Mesenchymal stem cell (in vitro differentiated cells and primary cell): Measurements from ENCODE around the gene MPC2. TPM values are rescaled to one million over a fixed set of nuclear protein-coding genes. Genes with fewer than 3 reads are reported as not detected.

Experiments used
- DNase-seq: peaks from one replicate; pipeline ENCODE4 v3.0.0-alpha.2; 2013
- H2AFZ ChIP-seq: one replicate; pipeline ENCODE4 v1.6.1; 2013; ENCODE audit warnings: low read depth, mild to moderate bottlenecking, control low read depth, inconsistent platforms, low read length, moderate library complexity
- H2AK5ac ChIP-seq: 2 replicates; pipeline ENCODE4 v1.6.1; 2013; ENCODE audit warnings: low read length, moderate library complexity, mild to moderate bottlenecking, inconsistent platforms; ENCODE audit not compliant: severe bottlenecking
- H2BK120ac ChIP-seq: one replicate; pipeline ENCODE4 v1.6.1; 2013; ENCODE audit warnings: low read depth, mild to moderate bottlenecking, inconsistent platforms, low read length, moderate library complexity
- H2BK12ac ChIP-seq, 2 experiments: one replicate each; pipeline ENCODE4 v1.6.1; 2013; ENCODE audit warnings: inconsistent platforms in 2 of 2, low read length in 2 of 2, mild to moderate bottlenecking in 2 of 2, moderate library complexity in 2 of 2, control low read depth in 1 of 2
- H2BK15ac ChIP-seq: one replicate; pipeline ENCODE4 v1.6.1; 2013; ENCODE audit warnings: mild to moderate bottlenecking, low read depth, inconsistent platforms; ENCODE audit not compliant: poor library complexity, severe bottlenecking
- H2BK5ac ChIP-seq: 2 replicates; pipeline ENCODE4 v1.6.1; 2013; ENCODE audit warnings: low read depth, mild to moderate bottlenecking, low read length, control low read depth, inconsistent platforms; ENCODE audit not compliant: poor library complexity, severe bottlenecking
- H3K14ac ChIP-seq, 2 experiments: one replicate each; pipeline ENCODE4 v1.6.1; 2013; ENCODE audit warnings: inconsistent platforms in 2 of 2, low read length in 2 of 2, control low read depth in 1 of 2, mild to moderate bottlenecking in 1 of 2, moderate library complexity in 1 of 2
- H3K18ac ChIP-seq, 2 experiments: one replicate each; pipeline ENCODE4 v1.6.1; 2013; ENCODE audit warnings: inconsistent platforms in 2 of 2, low read length in 2 of 2, control low read depth in 1 of 2, low read depth in 1 of 2, mild to moderate bottlenecking in 1 of 2
- H3K23ac ChIP-seq, 2 experiments: one replicate each; pipeline ENCODE4 v1.6.1; 2013; ENCODE audit warnings: inconsistent platforms in 2 of 2, low read length in 2 of 2, mild to moderate bottlenecking in 2 of 2, moderate library complexity in 2 of 2, control low read depth in 1 of 2
- H3K27ac ChIP-seq: 2 replicates; pipeline ENCODE4 v1.5.1; 2013; ENCODE audit warnings: mild to moderate bottlenecking, moderate library complexity, low read length, control low read depth, inconsistent platforms; ENCODE audit not compliant: poor library complexity, severe bottlenecking
- H3K27me3 ChIP-seq, 2 experiments: 2 replicates each; pipeline versions ENCODE4 v1.6.1 to v1.7.0; 2013; ENCODE audit warnings: low read length in 2 of 2, mild to moderate bottlenecking in 2 of 2, moderate library complexity in 2 of 2, control low read depth in 1 of 2, inconsistent platforms in 1 of 2; ENCODE audit not compliant: control insufficient read depth in 1 of 2, insufficient read depth in 1 of 2
- H3K36me3 ChIP-seq, 2 experiments: 2 replicates each; pipeline versions ENCODE4 v1.6.1 to v1.7.0; 2013; ENCODE audit warnings: low read length in 2 of 2, control low read depth in 1 of 2, inconsistent platforms in 1 of 2, low read depth in 1 of 2, mild to moderate bottlenecking in 1 of 2; ENCODE audit not compliant: insufficient read depth in 2 of 2, control insufficient read depth in 1 of 2
- H3K4ac ChIP-seq, 2 experiments: one replicate each; pipeline ENCODE4 v1.6.1; 2013; ENCODE audit warnings: inconsistent platforms in 2 of 2, low read length in 2 of 2, mild to moderate bottlenecking in 2 of 2, moderate library complexity in 2 of 2, control low read depth in 1 of 2, low read depth in 1 of 2
- H3K4me1 ChIP-seq: 2 replicates; pipeline ENCODE4 v1.6.1; 2013; ENCODE audit warnings: low read depth, low read length, control low read depth; ENCODE audit not compliant: control insufficient read depth, insufficient read depth
- H3K4me2 ChIP-seq: 2 replicates; pipeline ENCODE4 v1.6.1; 2013; ENCODE audit warnings: low read length, mild to moderate bottlenecking, inconsistent platforms; ENCODE audit not compliant: poor library complexity, severe bottlenecking
- H3K4me3 ChIP-seq, 2 experiments: 2 replicates each; pipeline versions ENCODE4 v1.5.1 to v1.7.0; 2013; ENCODE audit warnings: low read length in 2 of 2, mild to moderate bottlenecking in 2 of 2, control low read depth in 1 of 2, low read depth in 1 of 2; ENCODE audit not compliant: insufficient read depth in 1 of 2
- H3K79me1 ChIP-seq: replicated peaks from 2 replicates; pipeline ENCODE4 v1.6.1; 2013; ENCODE audit warnings: mild to moderate bottlenecking, control low read depth, low read length, inconsistent platforms; ENCODE audit not compliant: poor library complexity, severe bottlenecking
- H3K9ac ChIP-seq: 2 replicates; pipeline ENCODE4 v1.7.0; 2013; ENCODE audit warnings: mild to moderate bottlenecking, low read length, moderate library complexity
- H3K9me3 ChIP-seq: 2 replicates; pipeline ENCODE4 v1.7.0; 2013; ENCODE audit warnings: mild to moderate bottlenecking, low read length; ENCODE audit not compliant: control insufficient read depth
- H4K8ac ChIP-seq: one replicate; pipeline ENCODE4 v1.6.1; 2013; ENCODE audit warnings: inconsistent platforms, mild to moderate bottlenecking, low read length, moderate library complexity
- H4K91ac ChIP-seq: one replicate; pipeline ENCODE4 v1.6.1; 2013; ENCODE audit warnings: mild to moderate bottlenecking, low read length, inconsistent platforms
- WGBS: methylation state at CpG from one replicate; pipeline ENCODE4 v1.1.7; 2013; ENCODE audit warnings: mixed read lengths; 5-methylcytosine and 5-hydroxymethylcytosine counted together
- polyA plus RNA-seq, 2 experiments: library from polyadenylated mRNA; stranded (reverse); fragments of 200-250 nt; gene quantifications; one replicate each; pipeline ENCODE4 v1.2.3, GENCODE V29; 2013

Gene MPC2
- 44.5 TPM for polyA plus RNA-seq (2013, experiment 1 of 2)
- polyA plus RNA-seq (2013, experiment 2 of 2) = 47.9 TPM

- peak within 1 kb of the TSS; percentile 67 for H2AFZ ChIP-seq
- H3K9ac ChIP-seq = peak within 1 kb of the TSS; percentile 96
- H3K4me3 ChIP-seq = peak within 1 kb of the TSS; percentile 79 to 95
- H2AK5ac ChIP-seq = peak within 1 kb of the TSS; percentile 90
- H3K23ac ChIP-seq = peak within 1 kb of the TSS in 1 of 2 experiments; percentile 94
- no peaks in the 10 kb centered on the region for H3K79me1 ChIP-seq
- peak within 1 kb of the TSS; percentile 100 for H3K27ac ChIP-seq
- peak within 1 kb of the TSS; percentile 96 for H2BK5ac ChIP-seq
- peak; percentile 78 for DNase-seq
- no peaks in the 10 kb centered on the region for H3K9me3 ChIP-seq
- peaks cover 0 to 3% of the 10 kb centered on the region in 2 experiments for H3K36me3 ChIP-seq
- H3K4ac ChIP-seq = peak within 1 kb of the TSS; percentile 95 to 99
- under 1% methylated on average over 44 of the region's 51 CpGs for WGBS
- peak within 1 kb of the TSS; percentile 95 for H4K8ac ChIP-seq
- peak within 1 kb of the TSS; percentile 88 for H3K4me2 ChIP-seq
- peak within 1 kb of the TSS; percentile 94 for H4K91ac ChIP-seq
- H2BK15ac ChIP-seq = peak within 1 kb of the TSS; percentile 94
- H3K18ac ChIP-seq = peak within 1 kb of the TSS; percentile 91 to 99
- peak within 1 kb of the TSS; percentile 71 to 91 for H2BK12ac ChIP-seq
- H3K27me3 ChIP-seq = no peaks in the 10 kb centered on the region
- H3K4me1 ChIP-seq = no peaks in the 10 kb centered on the region
- peak within 1 kb of the TSS; percentile 86 to 89 for H3K14ac ChIP-seq
- H2BK120ac ChIP-seq = peak within 1 kb of the TSS; percentile 98
Observed at GRCh38 chr1:167936930-167937708, at the start of gene MPC2. Gene MPC2 (minus strand): TSS chr1:167937072. CDS start chr1:167935841, 1,231 bp downstream.

DNA sequence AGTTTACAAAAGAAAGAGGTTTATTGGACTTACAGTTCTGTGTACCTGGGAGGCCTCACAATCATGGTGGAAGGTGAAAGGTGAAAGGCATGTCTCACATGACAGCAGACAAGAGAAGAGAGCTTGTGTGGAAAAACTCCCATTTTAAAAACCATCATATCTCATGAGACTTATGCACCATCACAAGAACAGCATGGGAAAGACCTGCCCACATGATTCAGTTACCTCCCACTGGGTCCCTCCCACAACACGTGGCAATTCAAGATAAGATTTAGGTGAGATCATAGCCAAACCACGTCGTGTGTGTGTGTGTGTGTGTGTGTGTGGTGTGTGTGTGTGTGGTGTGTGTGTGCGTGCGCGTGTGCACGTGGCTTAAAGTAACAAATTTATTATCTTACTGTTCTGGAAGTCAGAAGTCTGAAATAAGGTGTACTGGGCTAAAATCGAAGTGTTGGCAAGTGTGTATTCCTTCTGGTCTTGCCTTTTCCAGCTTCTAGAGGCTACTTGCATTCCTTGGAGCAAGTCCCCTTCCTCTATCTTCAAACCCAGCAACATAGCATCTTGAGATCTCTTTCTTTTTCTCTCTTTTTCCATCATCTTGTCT lies 48.1 kb upstream of the MPC2 start:
- no peak overlapping the region for H3K4me2 ChIP-seq
- peaks cover 22% of the 10 kb centered on the region for H3K79me1 ChIP-seq
- no peak overlapping the region for H3K9ac ChIP-seq
- DNase-seq = no peak
- WGBS = 88% methylated on average over 8 of the region's 8 CpGs
- no peak overlapping the region for H2BK5ac ChIP-seq
- no peak overlapping the region for H4K8ac ChIP-seq
- no peak overlapping the region for H2BK12ac ChIP-seq
- no peak overlapping the region for H2AFZ ChIP-seq
- H3K4me3 ChIP-seq = no peak overlapping the region
- H4K91ac ChIP-seq = no peak overlapping the region
- no peaks in the 10 kb centered on the region for H3K4me1 ChIP-seq
- peak overlapping the region in 1 of 2 experiments; percentile 40 for H3K18ac ChIP-seq
- H2BK15ac ChIP-seq = no peak overlapping the region
- no peaks in the 10 kb centered on the region for H3K27me3 ChIP-seq
- no peak overlapping the region for H3K27ac ChIP-seq
- H2AK5ac ChIP-seq = no peak overlapping the region
- H3K14ac ChIP-seq = no peak overlapping the region
- peaks cover 13 to 69% of the 10 kb centered on the region in 2 experiments for H3K36me3 ChIP-seq
- no peaks in the 10 kb centered on the region for H3K9me3 ChIP-seq
- no peak overlapping the region for H2BK120ac ChIP-seq
- no peak overlapping the region for H3K4ac ChIP-seq
- no peak overlapping the region for H3K23ac ChIP-seq

DNA sequence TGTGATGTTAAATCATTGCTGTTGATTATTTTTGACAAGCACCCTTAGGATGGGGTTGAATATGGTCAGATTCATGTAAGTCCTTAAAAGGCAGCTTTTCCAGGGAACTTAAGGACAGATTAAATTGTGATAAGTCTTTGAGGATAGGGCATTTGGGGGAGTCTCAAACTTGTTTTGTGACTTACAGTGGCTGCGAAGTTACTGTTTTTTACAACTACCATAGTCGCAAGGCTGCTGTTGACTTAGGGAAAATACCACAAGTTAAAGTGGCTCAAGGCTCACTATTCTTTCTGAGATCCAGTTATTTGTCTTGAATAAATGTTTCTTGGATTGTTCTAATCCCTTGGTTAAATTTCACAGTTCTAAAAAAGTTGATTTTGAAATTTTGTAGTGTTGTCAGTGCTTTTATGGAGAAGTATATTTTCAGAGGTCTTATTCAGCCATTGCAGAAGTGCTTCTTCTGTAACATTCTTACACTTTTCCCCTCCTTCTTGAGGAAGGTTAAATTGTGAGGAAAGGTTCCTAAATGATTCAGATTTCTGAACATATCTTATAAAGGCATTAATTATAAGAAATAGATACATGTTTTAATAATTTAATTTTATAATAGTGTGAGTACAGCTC lies 47.0 kb upstream of the MPC2 start:
- Histone ChIP-seq H3K27me3 (no peaks in the 10 kb centered on the region), H3K14ac (no peak overlapping the region), H3K18ac (no peak overlapping the region), H3K23ac (no peak overlapping the region), H2BK15ac (no peak overlapping the region), H2BK120ac (no peak overlapping the region), H3K4ac (no peak overlapping the region), H2BK12ac (no peak overlapping the region), H3K4me2 (no peak overlapping the region), H3K4me1 (no peaks in the 10 kb centered on the region), H3K9ac (no peak overlapping the region), H3K9me3 (no peaks in the 10 kb centered on the region), H3K27ac (no peak overlapping the region), H3K79me1 (peaks cover 24% of the 10 kb centered on the region), H2AK5ac (no peak overlapping the region), H4K8ac (no peak overlapping the region), H3K36me3 (peaks cover 19 to 69% of the 10 kb centered on the region in 2 experiments), H3K4me3 (no peak overlapping the region), H2AFZ (no peak overlapping the region), H4K91ac (no peak overlapping the region), H2BK5ac (no peak overlapping the region)
- no peak for DNase-seq
- 92% methylated on average over 2 of the region's 2 CpGs for WGBS

DNA sequence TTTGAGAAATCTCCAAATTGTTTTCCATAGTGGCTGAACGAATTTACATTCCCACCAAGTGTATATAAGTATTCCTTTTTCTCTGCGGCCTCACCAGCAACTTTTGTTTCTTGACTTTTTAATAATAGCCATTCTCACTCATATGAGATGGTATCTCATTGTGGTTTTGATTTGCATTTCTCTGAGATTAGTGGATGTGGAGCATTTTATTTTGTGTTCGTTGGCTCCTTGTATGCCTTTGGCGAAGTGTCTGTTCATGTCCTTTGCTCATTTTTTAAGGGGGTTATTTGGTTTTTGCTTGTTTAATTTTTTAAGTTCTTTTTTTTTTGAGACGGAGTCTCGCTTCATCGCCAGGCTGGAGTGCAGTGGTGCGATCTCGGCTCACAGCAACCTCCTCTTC lies 45.1 kb upstream of the MPC2 start:
- H2BK120ac ChIP-seq = no peak overlapping the region
- H2AK5ac ChIP-seq = no peak overlapping the region
- H3K79me1 ChIP-seq = peaks cover 25% of the 10 kb centered on the region
- no peak overlapping the region for H4K8ac ChIP-seq
- H3K27ac ChIP-seq = no peak overlapping the region
- WGBS = over 99% methylated on average over 7 of the region's 9 CpGs
- H3K36me3 ChIP-seq = peaks cover 17 to 71% of the 10 kb centered on the region in 2 experiments
- no peaks in the 10 kb centered on the region for H3K27me3 ChIP-seq
- no peak overlapping the region for H2AFZ ChIP-seq
- no peak overlapping the region for H3K4ac ChIP-seq
- no peak overlapping the region for H4K91ac ChIP-seq
- no peak overlapping the region for H3K18ac ChIP-seq
- H3K4me1 ChIP-seq = no peaks in the 10 kb centered on the region
- no peak overlapping the region for H2BK15ac ChIP-seq
- H3K23ac ChIP-seq = no peak overlapping the region
- H3K9me3 ChIP-seq = no peaks in the 10 kb centered on the region
- H3K4me3 ChIP-seq = no peak overlapping the region
- H2BK12ac ChIP-seq = no peak overlapping the region
- no peak for DNase-seq
- H2BK5ac ChIP-seq = no peak overlapping the region
- H3K4me2 ChIP-seq = no peak overlapping the region
- H3K14ac ChIP-seq = no peak overlapping the region
- H3K9ac ChIP-seq = no peak overlapping the region
